Uterus (tissue), 4 donors: Measurements from ENCODE around the gene TSSK6. TPM values are rescaled to one million over a fixed set of nuclear protein-coding genes. Genes with fewer than 3 reads are reported as not detected.
A peak's percentile ranks its signal among the peaks of the same experiment; 100 is the strongest.

Experiments
- DNase-seq, 2 donors: peaks; one replicate each; pipeline ENCODE4 v3.0.0-alpha.2; 2019 to 2020
- H3K27ac ChIP-seq, 2 donors: fragments of 200-600 bp; sonication (generic); 1 replicate in 1 of 2; 2 replicates in 1 of 2; pipeline ENCODE4 v1.5.1; 2016 to 2018
- H3K27me3 ChIP-seq, 2 donors: fragments of 200-600 bp; sonication (generic); one replicate each; pipeline ENCODE4 v1.5.1; 2018 to 2019; ENCODE audit warnings: control low read depth in 1 of 2
- H3K36me3 ChIP-seq, 2 donors: fragments of 200-600 bp; sonication (generic); one replicate each; pipeline ENCODE4 v1.5.1; 2019; ENCODE audit warnings: control low read depth in 1 of 2
- H3K4me1 ChIP-seq, 2 donors: fragments of 200-600 bp; sonication (generic); one replicate each; pipeline ENCODE4 v1.5.1; 2018 to 2019; ENCODE audit warnings: control low read depth in 1 of 2
- H3K4me3 ChIP-seq, 2 donors: fragments of 200-600 bp; sonication (generic); 1 replicate in 1 of 2; 2 replicates in 1 of 2; pipeline ENCODE4 v1.5.1; 2018 to 2019; ENCODE audit warnings: mild to moderate bottlenecking in 1 of 2
- H3K9me3 ChIP-seq, 2 donors: fragments of 200-600 bp; sonication (generic); one replicate each; pipeline ENCODE4 v1.5.1; 2019; ENCODE audit warnings: control low read depth in 1 of 2
- POLR2A ChIP-seq, 2 donors: fragments of 450-650 bp; IDR thresholded peaks; one replicate each; pipeline ENCODE4 v1.6.1; 2016; ENCODE audit warnings: antibody characterized with exemption in 2 of 2, mild to moderate bottlenecking in 1 of 2, moderate library complexity in 1 of 2
- intact Hi-C: fragments of 100-400 bp; cut with DNase I; formaldehyde crosslinking; loops from one replicate; pipeline ENCODE4 v1.15.1; 2023; ENCODE audit warnings: low total_unique reads
- total RNA-seq, 4 donors: library from RNA; depleted of rRNA in 3 of 4; stranded (reverse); fragments of >200 nt in 3 of 4; gene quantifications; one replicate each; pipeline versions ENCODE4 v1.1.0 to v1.2.4, GENCODE V29; 2014 to 2023
- TF ChIP-seq, protein P1 (sequence below), 4 experiments: fragments of 200-600 bp in 2 of 4; fragments of 450-650 bp in 2 of 4; sonication (generic) in 2 of 4; IDR thresholded peaks; one replicate each; pipeline ENCODE4 v1.5.1; 2016 to 2019; ENCODE audit warnings: antibody characterized with exemption in 4 of 4, mild to moderate bottlenecking in 2 of 4, moderate library complexity in 1 of 4
- donor health status: DM: yes; HTN: yes; CAD: no.

The TSSK6 gene
- total RNA-seq, 4 donors from 2014 or later = 1.3 to 2.0 TPM; not detected in 2

DNA sequence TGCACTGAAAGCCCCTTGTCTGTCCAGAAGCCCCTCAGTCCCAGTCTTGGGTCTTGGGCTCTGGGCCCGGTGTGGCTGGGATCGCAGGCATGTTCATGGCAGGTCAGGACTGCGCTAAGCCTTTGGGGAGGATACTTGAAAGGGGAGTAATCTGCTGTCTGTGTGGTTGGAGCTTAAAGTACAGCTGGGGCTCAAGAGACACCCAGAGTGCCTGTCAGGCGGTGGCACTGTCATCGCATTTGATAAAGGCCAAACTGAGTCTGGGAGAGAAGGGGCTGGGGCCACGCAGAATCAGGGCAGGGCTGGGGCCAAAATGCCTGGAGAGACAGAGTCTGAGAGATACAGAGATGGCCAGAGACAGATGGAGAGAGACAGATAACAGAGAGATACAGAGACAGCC lies 18.5 kb upstream of the TSSK6 start:
- no peak for TF ChIP-seq POLR2A (IDR thresholded peaks at IDR 0.05)
- TF ChIP-seq, protein P1, sequence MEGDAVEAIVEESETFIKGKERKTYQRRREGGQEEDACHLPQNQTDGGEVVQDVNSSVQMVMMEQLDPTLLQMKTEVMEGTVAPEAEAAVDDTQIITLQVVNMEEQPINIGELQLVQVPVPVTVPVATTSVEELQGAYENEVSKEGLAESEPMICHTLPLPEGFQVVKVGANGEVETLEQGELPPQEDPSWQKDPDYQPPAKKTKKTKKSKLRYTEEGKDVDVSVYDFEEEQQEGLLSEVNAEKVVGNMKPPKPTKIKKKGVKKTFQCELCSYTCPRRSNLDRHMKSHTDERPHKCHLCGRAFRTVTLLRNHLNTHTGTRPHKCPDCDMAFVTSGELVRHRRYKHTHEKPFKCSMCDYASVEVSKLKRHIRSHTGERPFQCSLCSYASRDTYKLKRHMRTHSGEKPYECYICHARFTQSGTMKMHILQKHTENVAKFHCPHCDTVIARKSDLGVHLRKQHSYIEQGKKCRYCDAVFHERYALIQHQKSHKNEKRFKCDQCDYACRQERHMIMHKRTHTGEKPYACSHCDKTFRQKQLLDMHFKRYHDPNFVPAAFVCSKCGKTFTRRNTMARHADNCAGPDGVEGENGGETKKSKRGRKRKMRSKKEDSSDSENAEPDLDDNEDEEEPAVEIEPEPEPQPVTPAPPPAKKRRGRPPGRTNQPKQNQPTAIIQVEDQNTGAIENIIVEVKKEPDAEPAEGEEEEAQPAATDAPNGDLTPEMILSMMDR (IDR thresholded peaks at IDR 0.05) = no peak
- Histone ChIP-seq H3K27ac (no peak overlapping the region), H3K27me3 (peaks cover 0 to 7% of the 10 kb centered on the region in 2 donors), H3K36me3 (no peaks in the 10 kb centered on the region), H3K4me3 (no peak overlapping the region), H3K4me1 (peaks cover 0 to 8% of the 10 kb centered on the region in 2 donors), H3K9me3 (no peaks in the 10 kb centered on the region)
- intact Hi-C loops = loop anchor here (10.0 kb wide), 1 partner anchor 111 kb away; the partner anchor contains the start of gene GMIP
- DNase-seq = no peak

DNA sequence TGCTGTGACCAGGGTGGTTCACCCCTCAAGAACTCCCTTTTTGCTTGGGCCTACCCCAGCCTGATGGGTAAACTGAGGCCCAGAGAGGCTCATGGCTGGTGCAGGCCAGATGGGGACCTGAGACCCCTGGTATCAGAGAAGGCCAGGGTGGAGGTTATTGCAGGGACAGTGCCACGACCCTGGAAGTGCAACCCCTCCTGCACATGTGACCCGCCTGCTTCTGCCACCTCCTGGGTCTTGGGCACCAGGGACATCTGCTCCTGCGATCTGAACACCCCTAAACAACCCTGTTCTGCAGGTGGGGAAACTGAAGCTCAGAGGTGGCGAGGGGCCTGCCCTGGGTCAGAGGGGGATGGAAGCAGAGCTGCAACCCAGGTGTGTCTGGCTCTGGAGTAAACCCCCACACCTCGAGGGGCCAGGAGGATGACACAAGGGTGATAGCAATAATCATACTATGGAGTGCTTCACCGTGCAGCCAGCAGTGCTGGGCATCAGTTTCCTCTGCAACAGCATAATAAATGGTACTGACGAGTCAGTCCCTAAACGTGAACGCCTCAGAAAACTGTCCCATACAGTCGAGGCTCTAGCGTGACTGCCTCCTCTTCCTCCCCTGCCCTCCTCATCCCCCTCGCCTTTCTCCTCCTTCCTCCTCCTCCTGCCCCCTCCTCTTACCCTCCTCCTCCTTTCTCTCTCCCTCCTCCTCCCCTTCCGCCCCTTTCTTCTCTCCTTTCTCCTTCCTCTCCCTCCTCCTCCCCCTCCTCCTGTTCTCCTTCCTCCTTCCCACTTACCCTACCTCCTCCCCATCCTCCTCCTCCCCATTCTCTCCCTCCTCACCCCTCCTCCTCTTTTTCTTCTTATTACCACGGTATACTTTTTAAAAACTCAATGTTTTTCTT lies 17.7 kb upstream of the TSSK6 start:
- no peak for TF ChIP-seq POLR2A (IDR thresholded peaks at IDR 0.05)
- TF ChIP-seq, protein P1 (IDR thresholded peaks at IDR 0.05) = no peak
- no peak for DNase-seq
- Histone ChIP-seq H3K27ac (no peak overlapping the region), H3K36me3 (no peaks in the 10 kb centered on the region), H3K27me3 (peaks cover 0 to 2% of the 10 kb centered on the region in 2 donors), H3K9me3 (no peaks in the 10 kb centered on the region), H3K4me1 (peaks cover 0 to 4% of the 10 kb centered on the region in 2 donors), H3K4me3 (no peak overlapping the region)
- intact Hi-C loops = loop anchor here (10.0 kb wide), 1 partner anchor 112 kb away; the partner anchor contains the start of gene GMIP

DNA sequence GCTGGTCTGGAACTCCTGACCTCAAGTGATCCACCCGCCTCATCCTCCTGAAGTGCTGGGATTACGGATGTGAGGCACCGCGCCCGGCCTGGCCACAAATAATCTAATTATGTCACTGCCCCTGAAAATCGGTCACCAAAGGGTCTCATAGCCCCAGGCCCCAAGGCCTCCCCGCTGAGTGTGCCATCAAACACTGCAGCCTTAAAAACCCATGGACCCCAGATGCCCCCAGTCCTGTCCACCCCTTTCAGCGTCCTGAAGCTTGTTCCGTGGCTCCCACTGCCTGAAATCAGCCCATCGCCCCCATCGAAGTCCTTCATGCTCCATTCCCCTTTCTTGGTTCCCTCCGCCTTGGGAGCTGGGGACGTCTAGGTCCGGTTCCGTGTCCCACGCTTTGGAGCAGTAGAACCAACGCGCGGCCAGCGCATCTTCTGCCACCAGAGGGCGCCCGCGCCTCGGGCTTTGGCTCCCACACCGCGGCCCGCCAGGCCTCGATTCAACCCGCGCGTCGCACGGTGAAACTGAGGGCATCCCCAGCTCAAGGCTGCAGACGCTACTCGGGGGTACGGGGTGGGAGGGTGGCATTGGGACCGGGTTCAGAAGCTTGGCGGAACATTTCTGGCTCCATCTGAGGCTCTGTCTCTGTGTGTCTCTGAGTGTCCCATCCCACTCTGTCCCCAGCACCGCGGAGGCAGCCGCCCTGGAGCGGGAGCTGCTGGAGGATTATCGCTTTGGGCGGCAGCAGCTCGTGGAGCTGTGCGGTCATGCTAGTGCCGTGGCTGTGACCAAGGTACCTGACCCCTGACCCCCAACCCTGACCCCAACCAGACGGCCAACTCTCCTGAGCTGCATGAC lies 16.8 kb upstream of the TSSK6 start:
- no peak overlapping the region for H3K27ac ChIP-seq
- TF ChIP-seq, protein P1 (IDR thresholded peaks at IDR 0.05) = peak; percentile 91 to 95 (median 92)
- peak in 1 of 2 donors; percentile 17 for TF ChIP-seq POLR2A (IDR thresholded peaks at IDR 0.05)
- H3K4me1 ChIP-seq = peaks cover 0 to 3% of the 10 kb centered on the region in 2 donors
- H3K9me3 ChIP-seq = no peaks in the 10 kb centered on the region
- no peak overlapping the region for H3K4me3 ChIP-seq
- peak; percentile 72 to 84 for DNase-seq
- no peaks in the 10 kb centered on the region for H3K27me3 ChIP-seq
- no peaks in the 10 kb centered on the region for H3K36me3 ChIP-seq
- intact Hi-C loops = loop anchor here (10.0 kb wide), 1 partner anchor 113 kb away; the partner anchor contains the start of gene GMIP

DNA sequence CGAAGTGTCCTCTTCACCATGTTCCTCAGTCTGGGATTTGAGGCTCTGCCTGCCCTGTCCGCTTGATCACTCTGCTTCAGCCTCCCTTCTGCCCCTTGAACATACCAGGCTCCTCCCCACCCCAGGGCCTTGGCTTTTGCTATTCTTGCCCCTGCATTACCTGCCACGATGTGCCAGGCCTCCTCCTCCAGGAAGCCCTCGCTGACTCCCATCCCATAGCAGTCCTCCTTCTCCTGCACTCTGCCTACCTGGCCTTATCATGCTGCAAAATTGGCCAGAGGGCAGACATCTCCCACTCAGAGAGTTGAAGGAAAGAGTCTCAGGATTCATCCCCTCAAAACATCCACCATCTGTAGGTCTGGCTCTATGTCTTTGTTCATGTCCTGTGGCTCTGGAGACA lies 15.5 kb upstream of the TSSK6 start:
- no peak for TF ChIP-seq POLR2A (IDR thresholded peaks at IDR 0.05)
- TF ChIP-seq, protein P1 (IDR thresholded peaks at IDR 0.05) = no peak
- Histone ChIP-seq H3K27me3 (no peaks in the 10 kb centered on the region), H3K4me3 (no peak overlapping the region), H3K4me1 (peaks cover 0 to 3% of the 10 kb centered on the region in 2 donors), H3K27ac (no peak overlapping the region), H3K9me3 (no peaks in the 10 kb centered on the region), H3K36me3 (no peaks in the 10 kb centered on the region)
- intact Hi-C loops = loop anchor here (10.0 kb wide), 1 partner anchor 114 kb away; the partner anchor contains the start of gene GMIP
- DNase-seq = no peak
